ENCODE data around the gene PXDN.

The PXDN gene

DNA sequence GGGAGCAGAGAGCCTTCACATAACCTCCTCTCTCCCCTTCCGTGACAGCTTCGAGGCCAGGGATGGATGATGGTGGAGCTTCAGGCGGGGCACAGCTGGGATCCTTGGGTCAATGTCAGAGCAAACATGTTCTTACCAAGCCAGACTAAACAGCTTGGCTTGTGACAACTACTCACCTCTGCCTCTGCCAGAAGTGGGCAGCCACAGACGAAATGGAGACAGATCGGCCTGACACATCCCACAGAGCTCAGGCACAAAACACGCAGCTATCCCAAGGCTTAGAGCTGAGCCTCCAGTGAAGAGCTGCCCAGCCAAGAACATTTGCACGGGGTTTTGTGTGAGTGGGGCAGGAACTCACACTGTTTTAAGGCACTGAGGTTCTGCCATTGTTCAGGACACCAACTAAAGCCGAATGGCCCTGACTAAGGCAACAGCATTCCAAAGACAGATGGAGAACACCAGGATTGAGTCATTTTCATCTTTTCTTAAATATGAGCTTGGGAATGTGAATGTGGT is 12.8 kb downstream of the PXDN start:
- Histone ChIP-seq H3K9me3 (no peaks in the 10 kb centered on the region), H3K4me1 (ENCODE audit: control insufficient read depth in 1 of 2, insufficient read depth in 1 of 2, low read depth in 1 of 2, low read length in 1 of 2) (no peaks in the 10 kb centered on the region), H3K27me3 (no peaks in the 10 kb centered on the region), H3K27ac (no peak overlapping the region), H3K36me3 (no peaks in the 10 kb centered on the region), H3K4me3 (ENCODE audit: low read depth in 1 of 2, low read length in 1 of 2) (no peak overlapping the region)
- no peak for TF ChIP-seq CTCF (IDR thresholded peaks at IDR 0.05)

DNA sequence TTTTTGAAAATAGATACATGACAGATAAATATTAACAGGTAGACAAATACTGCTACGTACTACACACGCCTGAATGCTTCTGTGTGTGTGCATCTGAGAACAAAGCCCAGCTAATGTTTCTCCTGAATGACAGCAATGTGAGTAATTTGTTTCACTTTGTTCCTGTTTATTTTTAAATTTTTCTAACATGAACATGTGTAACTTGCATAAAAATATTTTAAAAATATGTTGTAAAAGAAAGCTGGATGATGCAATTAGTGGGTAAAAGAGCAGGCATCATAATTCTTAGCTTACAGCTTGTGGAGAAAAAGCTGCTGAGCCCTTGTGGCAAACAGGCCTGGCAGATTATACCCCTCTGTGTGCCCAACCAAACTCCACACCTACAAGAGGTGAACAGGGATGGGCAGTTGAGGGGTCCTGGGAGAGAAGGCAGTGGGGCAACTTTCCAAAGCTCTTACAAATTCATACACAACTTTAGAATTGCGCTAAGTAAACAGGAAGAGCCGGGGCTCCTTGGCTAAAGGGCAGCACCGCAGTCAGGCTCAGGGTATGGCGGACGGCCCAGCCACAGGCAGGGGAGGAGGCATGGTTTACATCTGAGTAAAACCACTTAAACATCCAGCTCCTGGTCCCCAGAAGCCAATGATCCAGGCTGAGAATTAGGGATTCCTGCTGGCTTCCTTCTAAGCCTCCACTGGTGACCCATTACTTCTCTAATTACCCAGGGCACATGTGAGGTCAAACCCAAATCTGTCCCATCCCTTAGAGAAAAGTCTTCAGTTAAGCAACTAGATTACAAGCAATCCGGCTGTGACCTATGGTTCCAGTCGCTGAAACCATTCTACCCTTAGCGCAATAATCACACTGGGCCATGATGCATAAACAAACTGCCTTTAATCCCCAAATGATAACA is 14.0 kb downstream of the PXDN start:
- Histone ChIP-seq H3K27me3 (no peaks in the 10 kb centered on the region), H3K27ac (no peak overlapping the region), H3K36me3 (no peaks in the 10 kb centered on the region), H3K4me1 (ENCODE audit: control insufficient read depth in 1 of 2, insufficient read depth in 1 of 2, low read depth in 1 of 2, low read length in 1 of 2) (no peaks in the 10 kb centered on the region), H3K4me3 (ENCODE audit: low read depth in 1 of 2, low read length in 1 of 2) (no peak overlapping the region), H3K9me3 (no peaks in the 10 kb centered on the region)
- no peak for TF ChIP-seq CTCF (IDR thresholded peaks at IDR 0.05)

GRCh38 chr2:1729242-1729641 is 15.1 kb downstream of the PXDN start:
- no peak for TF ChIP-seq CTCF (IDR thresholded peaks at IDR 0.05)
- Histone ChIP-seq H3K27me3 (no peaks in the 10 kb centered on the region), H3K9me3 (no peaks in the 10 kb centered on the region), H3K4me3 (ENCODE audit: low read depth in 1 of 2, low read length in 1 of 2) (no peak overlapping the region), H3K4me1 (ENCODE audit: control insufficient read depth in 1 of 2, insufficient read depth in 1 of 2, low read depth in 1 of 2, low read length in 1 of 2) (no peaks in the 10 kb centered on the region), H3K36me3 (no peaks in the 10 kb centered on the region), H3K27ac (no peak overlapping the region)

- no peaks in the 10 kb centered on the region for H3K4me1 ChIP-seq (ENCODE audit: control insufficient read depth in 1 of 2, insufficient read depth in 1 of 2, low read depth in 1 of 2, low read length in 1 of 2)
- H3K9me3 ChIP-seq: no peaks in the 10 kb centered on the region
- no peaks in the 10 kb centered on the region for H3K27me3 ChIP-seq
- TF ChIP-seq CTCF (IDR thresholded peaks at IDR 0.05): no peak
- no peaks in the 10 kb centered on the region for H3K36me3 ChIP-seq
- H3K4me3 ChIP-seq (ENCODE audit: low read depth in 1 of 2, low read length in 1 of 2): no peak overlapping the region
- no peak overlapping the region for H3K27ac ChIP-seq
Measured at GRCh38 chr2:1728821-1729220, 15.5 kb downstream of the PXDN start.

GRCh38 chr2:1727796-1728474 is 16.4 kb downstream of the PXDN start:
- no peaks in the 10 kb centered on the region for H3K4me1 ChIP-seq (ENCODE audit: control insufficient read depth in 1 of 2, insufficient read depth in 1 of 2, low read depth in 1 of 2, low read length in 1 of 2)
- H3K4me3 ChIP-seq (ENCODE audit: low read depth in 1 of 2, low read length in 1 of 2): no peak overlapping the region
- H3K27ac ChIP-seq: no peak overlapping the region
- TF ChIP-seq CTCF (IDR thresholded peaks at IDR 0.05): no peak
- no peaks in the 10 kb centered on the region for H3K9me3 ChIP-seq
- no peaks in the 10 kb centered on the region for H3K36me3 ChIP-seq
- H3K27me3 ChIP-seq: no peaks in the 10 kb centered on the region

Measured in neutrophil (primary cell).